ENCODE measurements around the gene KLF16. TPM values are rescaled to one million over a fixed set of nuclear protein-coding genes. Genes with fewer than 3 reads are reported as not detected.
A peak's percentile ranks its signal among the peaks of the same experiment; 100 is the strongest.

Gene KLF16
- total and polyA plus RNA-seq, 10 of the 15 experiments (the other 5 are each of a cell fraction or from before 2014, with no cell fraction given), result 0.03 to 41.2 (median 2.6) TPM

- RAD21 ChIA-PET (ENCODE audit: unreplicated experiment), result interaction anchor here (0.6 to 1.7 kb wide), 8 partner anchors 9 to 33 kb away, joined by 3 to 8 read pairs (median 4); partner anchors contain the start of gene ABHD17A
- in situ Hi-C loops (cut with MboI) (no loop called here), intact Hi-C loops (cut with micrococcal nuclease; ENCODE audit: unreplicated experiment) (no loop called here)
- Histone ChIP-seq H3K4me2 (ENCODE audit: control insufficient read depth, insufficient read depth) (peak overlapping the region; percentile 85), H4K20me1 (ENCODE audit: control insufficient read depth, insufficient read depth) (no peaks in the 10 kb centered on the region), H2AFZ (ENCODE audit: control insufficient read depth, low read depth, low read length) (peak overlapping the region; percentile 81), H3K79me2 (ENCODE audit: control insufficient read depth, insufficient read depth, low read length) (peaks cover 39% of the 10 kb centered on the region), H3K9me3 (replicated peaks; ENCODE audit: control insufficient read depth, insufficient read depth, low read length) (no peaks in the 10 kb centered on the region), H3K27ac (ENCODE audit: control insufficient read depth, insufficient read depth) (peak overlapping the region; percentile 93), H3K4me3 (peak overlapping the region; percentile 89), H3K9ac (ENCODE audit: control insufficient read depth, insufficient read depth, low read length) (peak overlapping the region; percentile 94), H3K27me3 (replicated peaks in 1 of 2; ENCODE audit: control insufficient read depth in 2 of 2, insufficient read depth in 2 of 2, low read length in 1 of 2) (no peaks in the 10 kb centered on the region), H3K4me1 (ENCODE audit: control insufficient read depth, insufficient read depth, low read length) (peaks cover 3% of the 10 kb centered on the region; the same call in 1 of the 2 replicates), H3K36me3 (ENCODE audit: control insufficient read depth in 2 of 2, insufficient read depth in 2 of 2, low read length in 1 of 2) (peaks cover 8% of the 10 kb centered on the region in 2 experiments; a peak in 3 of 4 replicates)
- POLR2A ChIA-PET, result interaction anchor here (0.6 to 2.4 kb wide), 15 partner anchors 8 to 718 kb away, joined by 3 to 15 read pairs (median 4); partner anchors contain the start of gene ABHD17A
- BruUV-seq (replicated peaks), result TSS peak; percentile 85
- SMC1A ChIA-PET (ENCODE audit: uncharacterized antibody, unreplicated experiment), result interaction anchor here (0.8 to 1.2 kb wide), 5 partner anchors 10 to 144 kb away, joined by 3 to 6 read pairs (median 3); no protein-coding TSS in a partner anchor
- ATAC-seq (peak; percentile 98), DNase-seq (ENCODE audit: low read depth, low spot score) (peak; percentile 51), FAIRE-seq (peak; percentile 90)
- CTCF ChIA-PET, result interaction anchor here (0.8 to 3.2 kb wide), 9 partner anchors 10 to 50 kb away, joined by 3 to 19 read pairs (median 4); partner anchors contain the start of gene REXO1
- WGBS (ENCODE audit: insufficient coverage, insufficient replicate concordance, low lambda C conversion rate, missing lambda C conversion rate), result 2% methylated on average over 79 of the region's 87 CpGs
- TF ChIP-seq LARP7 (IDR thresholded peaks at IDR 0.05) (peak; percentile 92), SMAD1 (IDR thresholded peaks at IDR 0.05; ENCODE audit: low read depth, partially characterized antibody) (no peak), EGR1 (IDR thresholded peaks at IDR 0.05; ENCODE audit: borderline replicate concordance in 1 of 2, low read depth in 2 of 2, low read length in 2 of 2) (peak; percentile 52 to 89; a peak in 2 of 3 replicates), NR2C1 (IDR thresholded peaks at IDR 0.05) (peak; percentile 72), REST (IDR thresholded peaks at IDR 0.05; ENCODE audit: low read depth, low read length) (no peak), YY1 (IDR thresholded peaks at IDR 0.05; ENCODE audit: low read depth, low read length) (peak; percentile 73), ZBTB40 (IDR thresholded peaks at IDR 0.05; ENCODE audit: borderline replicate concordance) (peak; percentile 81), RAD51 (IDR thresholded peaks at IDR 0.05) (peak; percentile 87), RELB (IDR thresholded peaks at IDR 0.05; ENCODE audit: low read depth) (peak; percentile 70; the same call in 1 of the 2 replicates), RFX5 (IDR thresholded peaks at IDR 0.05; ENCODE audit: low read depth, low read length) (peak; percentile 25; the same call in 1 of the 2 replicates)
These were observed 12.5 kb upstream of the KLF16 start for GRCh38 chr19:1875646-1876495.
